Choroid plexus epithelial cell (primary cell): ENCODE data around the gene MRPL18.

ENCODE experiments used
- DNase-seq: peaks from one replicate; pipeline ENCODE4 v3.0.0-alpha.2; 2010; ENCODE audit warnings: low read depth
- H3K4me3 ChIP-seq: 2 replicates; pipeline ENCODE4 v1.5.1; 2011; ENCODE audit warnings: low read depth, mild to moderate bottlenecking, control low read depth, low read length, moderate library complexity
- CTCF ChIP-seq: conservative IDR thresholded peaks from 2 replicates; pipeline ENCODE4 v1.5.1; 2011; ENCODE audit warnings: low read depth, mild to moderate bottlenecking, control low read depth, inconsistent platforms, low read length, moderate library complexity

The MRPL18 gene

GRCh38 chr6:159832946-159833345 is 42.7 kb downstream of the MRPL18 start:
- no peak for TF ChIP-seq CTCF
- H3K4me3 ChIP-seq = no peak overlapping the region
- no peak for DNase-seq

GRCh38 chr6:159833556-159833955 is 43.3 kb downstream of the MRPL18 start:
- TF ChIP-seq CTCF = no peak
- no peak overlapping the region for H3K4me3 ChIP-seq
- peak; percentile 27 for DNase-seq

- no peak overlapping the region for H3K4me3 ChIP-seq
- DNase-seq = no peak
- no peak for TF ChIP-seq CTCF
These were observed 43.8 kb downstream of the MRPL18 start for GRCh38 chr6:159833997-159834603.

GRCh38 chr6:159836718-159837490 is 46.6 kb downstream of the MRPL18 start:
- no peak for TF ChIP-seq CTCF
- H3K4me3 ChIP-seq = no peak overlapping the region
- no peak for DNase-seq

GRCh38 chr6:159837511-159837910 is 47.2 kb downstream of the MRPL18 start:
- no peak overlapping the region for H3K4me3 ChIP-seq
- no peak for DNase-seq
- no peak for TF ChIP-seq CTCF

- no peak for TF ChIP-seq CTCF
- DNase-seq = no peak
- no peak overlapping the region for H3K4me3 ChIP-seq
These were observed 47.9 kb downstream of the MRPL18 start for GRCh38 chr6:159838020-159838744.
